ENCODE data around the gene GRB7.
"Not testable (repeated sequence)": the region's sequence is repeated elsewhere in the genome, so short reads cannot be mapped to it uniquely, and the experiment has no call there.

The GRB7 gene

DNA sequence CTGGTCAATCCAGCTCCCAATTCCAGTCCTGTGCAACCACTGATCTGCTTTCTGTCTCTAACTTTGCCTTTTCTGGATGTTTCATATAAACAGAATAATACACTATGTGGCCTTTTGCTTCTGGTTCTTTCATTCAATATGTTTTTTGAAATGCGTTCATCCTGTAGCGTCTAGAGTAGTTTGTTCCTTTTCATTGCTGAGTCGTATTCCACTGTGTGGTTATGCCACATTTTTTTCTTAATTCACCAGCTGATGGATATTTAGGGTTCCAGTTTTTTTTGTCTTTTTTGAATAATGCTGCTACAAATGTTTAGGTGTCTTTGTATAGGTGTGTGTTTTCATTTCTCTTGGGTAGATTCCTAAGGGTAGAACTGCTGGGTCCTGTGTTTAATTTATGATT is 5.2 kb upstream of the GRB7 start:
- no peak for DNase-seq (ENCODE audit: low read depth, low spot score)

DNA sequence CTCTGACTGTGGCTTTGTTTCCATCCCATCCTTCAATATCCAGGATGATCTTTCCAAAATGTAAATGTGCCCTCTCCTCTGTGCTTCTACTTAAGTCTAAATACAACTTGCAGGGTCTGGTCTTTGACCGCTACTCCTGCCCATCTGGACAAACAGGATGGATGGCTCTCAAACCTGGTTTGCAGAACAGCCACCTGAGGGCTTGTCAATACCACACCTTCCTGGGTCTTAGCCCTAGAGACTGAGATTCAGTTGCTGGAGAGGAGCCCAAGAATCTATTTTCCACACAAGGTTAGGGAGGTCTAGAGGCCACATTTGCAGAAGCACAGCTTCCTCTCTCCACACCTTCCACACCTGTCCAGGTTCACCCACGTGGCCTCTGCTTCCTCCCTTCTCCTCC is 1.9 kb upstream of the GRB7 start:
- DNase-seq (ENCODE audit: low read depth, low spot score), result no peak

DNA sequence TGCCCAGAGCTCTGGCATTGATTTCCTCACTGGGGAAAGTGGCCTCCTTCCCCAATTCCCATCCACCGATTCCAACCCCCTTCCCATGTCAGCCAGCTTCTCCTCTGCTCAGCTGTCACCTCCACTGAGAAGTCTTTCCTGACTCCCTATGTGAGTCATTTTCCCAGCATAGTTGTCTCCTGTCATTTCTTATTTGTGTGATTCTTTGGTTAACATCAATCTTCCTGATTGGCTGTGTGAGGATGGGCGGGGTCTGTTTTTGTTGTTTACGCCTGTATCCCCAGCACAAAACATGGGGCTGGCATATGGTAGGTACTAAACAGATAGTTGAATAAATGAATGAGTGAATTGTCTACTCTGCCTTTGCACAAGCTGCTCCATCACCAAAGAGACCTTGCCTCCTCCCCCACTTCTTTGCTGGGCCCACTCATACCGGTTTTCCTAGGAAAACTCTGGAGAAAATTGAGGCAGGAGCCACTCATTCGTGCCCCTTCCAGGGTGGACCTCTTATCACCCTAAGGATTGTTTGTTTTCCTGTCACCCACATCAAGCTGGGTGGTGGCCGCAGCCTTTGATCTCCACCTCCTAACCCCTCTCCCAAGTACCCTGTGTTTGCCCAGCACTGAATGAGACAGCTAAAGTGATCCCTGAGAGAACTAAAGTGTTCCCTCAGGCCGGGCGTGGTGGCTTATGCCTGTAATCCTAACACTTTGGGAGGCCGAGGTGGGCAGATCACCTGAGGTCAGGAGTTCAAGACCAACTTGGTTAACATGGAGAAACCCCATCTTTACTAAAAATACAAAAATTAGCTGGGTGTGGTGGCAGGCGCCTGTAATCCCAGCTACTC is 1.2 kb upstream of the GRB7 start:
- no peak for DNase-seq (ENCODE audit: low read depth, low spot score)

DNA sequence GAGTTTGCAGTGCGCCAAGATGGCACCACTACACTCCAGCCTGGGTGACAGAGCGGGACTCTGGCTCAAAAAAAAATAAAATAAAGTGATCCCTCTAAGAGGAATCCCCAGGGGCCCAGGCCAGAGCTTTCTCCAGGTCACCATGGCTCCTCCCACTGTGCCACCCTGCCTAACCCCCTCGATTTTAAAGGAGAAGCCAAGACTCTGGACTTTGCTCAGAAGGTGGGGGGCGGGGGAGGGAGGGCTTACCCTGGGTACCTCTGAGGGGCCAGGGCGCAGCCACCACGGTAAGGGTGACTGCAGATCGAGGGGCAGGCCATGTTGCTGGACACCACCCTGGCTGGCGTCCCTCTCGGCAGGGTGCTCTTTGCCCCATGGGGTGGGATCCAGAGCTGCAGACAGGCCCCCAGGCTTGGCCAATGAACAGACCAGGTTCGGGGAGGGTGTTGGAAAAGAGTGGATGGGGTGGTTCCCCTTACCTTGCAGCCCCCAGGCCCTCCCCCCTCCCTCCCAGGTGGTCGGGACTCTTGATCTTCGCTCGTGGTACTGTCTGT is 455 bp upstream of the GRB7 start:
- no peak for DNase-seq (ENCODE audit: low read depth, low spot score)

DNA sequence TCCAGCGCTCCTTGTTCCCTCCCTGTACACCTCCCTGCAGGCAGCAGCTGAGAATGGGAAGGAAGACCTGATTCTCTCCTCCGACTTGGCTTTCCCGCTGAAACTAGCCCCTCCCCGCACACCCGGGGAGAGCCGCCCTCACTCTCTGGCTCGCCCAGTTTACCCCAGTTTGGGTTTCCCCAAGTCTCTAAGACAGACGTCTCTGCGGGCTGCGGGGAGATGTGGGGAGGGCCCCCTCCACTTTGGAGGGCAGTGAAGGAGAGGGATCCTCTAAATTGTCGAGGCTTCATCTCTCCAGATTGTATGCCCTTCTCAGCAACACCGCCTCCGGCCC is 797 bp downstream of the GRB7 start:
- DNase-seq (ENCODE audit: low read depth, low spot score), result no peak

DNA sequence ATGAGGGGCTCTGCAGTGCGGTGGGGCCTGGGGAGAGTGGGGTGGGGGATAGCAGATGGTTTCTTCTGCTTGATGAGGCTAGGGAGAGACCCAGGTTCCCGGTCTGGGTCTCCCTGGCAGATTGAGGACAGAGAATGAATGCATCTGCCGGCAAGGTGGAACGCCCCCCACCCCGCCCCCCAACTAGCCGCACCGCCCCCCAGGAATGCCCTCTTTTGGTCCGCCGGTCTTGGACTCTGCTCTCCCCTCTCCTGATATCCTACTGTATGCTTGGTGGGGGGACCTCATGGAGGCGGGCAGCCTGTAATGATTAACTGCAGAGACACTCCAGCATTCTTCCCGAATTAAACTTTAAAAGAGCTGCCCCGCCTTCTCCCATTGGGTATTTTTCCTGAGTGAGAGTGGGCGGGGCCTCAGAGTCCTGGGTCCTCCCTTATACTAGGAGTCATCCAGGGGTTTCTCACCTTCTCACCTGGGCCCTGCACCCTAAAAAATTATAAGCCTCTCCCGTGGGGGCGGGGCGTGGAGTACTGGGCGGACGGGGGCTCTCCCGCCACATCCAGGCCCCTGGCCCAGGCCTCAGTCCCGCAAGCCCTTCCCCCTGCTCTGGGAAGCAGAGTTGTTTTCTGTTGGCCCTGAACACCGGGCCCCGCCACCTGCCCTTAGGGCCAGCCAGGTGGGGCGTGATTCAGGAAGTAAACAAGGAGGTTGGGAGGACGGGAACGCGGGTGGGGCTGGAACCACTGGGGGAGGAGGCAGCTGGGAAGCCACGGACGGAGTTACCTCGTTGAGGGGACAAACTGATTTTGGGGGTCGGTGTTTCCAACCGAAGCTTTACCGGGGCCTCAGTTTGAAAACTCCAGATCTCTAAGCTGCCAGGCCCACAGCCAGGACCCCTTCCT is 1.5 kb downstream of the GRB7 start:
- DNase-seq (ENCODE audit: low read depth, low spot score), result no peak

DNA sequence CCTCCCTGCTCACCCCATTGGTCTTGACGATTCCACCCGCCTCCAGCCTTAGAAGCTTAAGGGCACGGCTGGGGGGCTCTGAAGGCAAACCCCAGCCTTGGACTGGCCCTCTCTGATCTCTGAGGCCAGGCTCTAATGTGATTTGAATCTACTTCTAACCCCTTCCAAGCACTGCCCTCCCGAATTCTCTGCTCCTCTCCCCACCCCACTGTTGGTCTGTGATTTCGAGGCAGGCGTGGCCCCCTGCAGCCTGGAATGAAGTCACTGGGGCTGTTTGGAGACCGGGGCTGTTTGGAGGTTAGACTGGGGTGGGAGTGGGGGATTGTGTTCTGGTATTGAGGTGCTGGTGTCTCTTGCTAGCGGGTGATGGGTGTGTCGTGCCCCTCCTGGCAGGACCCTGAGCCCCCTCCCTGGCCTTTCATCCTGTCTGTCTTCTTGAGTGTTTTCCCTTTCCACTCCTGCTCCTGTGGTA is 2.2 kb downstream of the GRB7 start:
- DNase-seq (ENCODE audit: low read depth, low spot score), result no peak

DNA sequence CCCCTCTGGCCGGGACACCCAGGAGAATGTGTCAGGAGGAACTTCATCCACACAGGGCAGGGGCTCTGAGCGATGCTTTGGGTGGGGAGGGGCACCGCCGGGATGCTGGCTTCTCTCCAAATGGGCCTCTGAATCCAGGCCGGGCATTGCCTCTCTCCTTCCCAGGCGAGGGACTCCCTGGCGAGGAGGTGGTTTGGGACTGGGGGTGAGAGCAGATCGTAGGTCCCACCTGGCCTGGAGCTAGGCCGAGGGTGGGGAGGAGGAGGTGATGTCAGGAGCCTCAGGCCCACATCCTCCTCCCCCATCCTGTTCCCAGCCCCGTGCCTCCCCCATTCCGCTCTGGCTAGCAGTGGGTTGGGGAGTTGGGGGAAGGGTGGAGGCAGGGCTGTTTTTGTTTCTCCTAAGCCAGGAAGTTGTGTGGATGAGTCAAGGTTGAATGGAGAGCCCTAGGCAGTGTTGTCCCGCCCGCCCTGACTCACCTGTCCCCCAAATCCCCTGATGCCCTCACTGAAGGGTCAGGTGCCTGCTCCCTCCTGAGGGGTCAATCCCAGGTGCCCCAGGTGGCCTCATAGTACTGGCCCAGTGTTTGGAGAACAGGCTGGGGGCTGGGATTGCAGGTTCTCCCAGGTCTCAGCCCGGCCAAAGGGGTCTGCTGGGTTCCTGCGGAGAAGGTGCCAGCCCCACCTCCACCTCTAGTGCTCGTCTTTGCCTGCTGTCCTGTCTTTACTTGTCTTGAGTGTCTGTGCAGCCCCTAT is 2.8 kb downstream of the GRB7 start:
- DNase-seq (ENCODE audit: low read depth, low spot score), result peak; percentile 88

DNA sequence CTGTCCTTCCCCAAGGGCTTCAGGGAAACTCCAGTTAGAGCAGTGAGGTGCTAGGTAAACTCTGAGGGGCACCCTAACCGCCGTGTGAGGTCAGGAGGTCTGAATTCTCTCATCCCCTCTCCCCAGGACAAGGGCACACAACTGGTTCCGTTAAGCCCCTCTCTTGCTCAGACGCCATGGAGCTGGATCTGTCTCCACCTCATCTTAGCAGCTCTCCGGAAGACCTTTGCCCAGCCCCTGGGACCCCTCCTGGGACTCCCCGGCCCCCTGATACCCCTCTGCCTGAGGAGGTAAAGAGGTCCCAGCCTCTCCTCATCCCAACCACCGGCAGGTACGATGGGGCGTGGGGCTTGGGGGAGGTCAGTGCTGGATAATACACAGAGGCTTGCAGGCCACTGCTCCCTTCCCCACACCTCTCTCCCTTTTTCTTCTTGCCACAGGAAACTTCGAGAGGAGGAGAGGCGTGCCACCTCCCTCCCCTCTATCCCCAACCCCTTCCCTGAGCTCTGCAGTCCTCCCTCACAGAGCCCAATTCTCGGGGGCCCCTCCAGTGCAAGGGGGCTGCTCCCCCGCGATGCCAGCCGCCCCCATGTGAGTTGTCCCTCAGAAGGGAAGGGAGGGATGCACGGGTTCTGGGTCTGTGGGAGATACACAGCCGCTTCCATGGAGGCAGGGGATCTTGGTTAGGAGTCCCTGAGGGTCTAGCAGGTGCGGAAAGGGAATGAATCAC is 4.6 kb downstream of the GRB7 start:
- DNase-seq (ENCODE audit: low read depth, low spot score), result no peak

DNA sequence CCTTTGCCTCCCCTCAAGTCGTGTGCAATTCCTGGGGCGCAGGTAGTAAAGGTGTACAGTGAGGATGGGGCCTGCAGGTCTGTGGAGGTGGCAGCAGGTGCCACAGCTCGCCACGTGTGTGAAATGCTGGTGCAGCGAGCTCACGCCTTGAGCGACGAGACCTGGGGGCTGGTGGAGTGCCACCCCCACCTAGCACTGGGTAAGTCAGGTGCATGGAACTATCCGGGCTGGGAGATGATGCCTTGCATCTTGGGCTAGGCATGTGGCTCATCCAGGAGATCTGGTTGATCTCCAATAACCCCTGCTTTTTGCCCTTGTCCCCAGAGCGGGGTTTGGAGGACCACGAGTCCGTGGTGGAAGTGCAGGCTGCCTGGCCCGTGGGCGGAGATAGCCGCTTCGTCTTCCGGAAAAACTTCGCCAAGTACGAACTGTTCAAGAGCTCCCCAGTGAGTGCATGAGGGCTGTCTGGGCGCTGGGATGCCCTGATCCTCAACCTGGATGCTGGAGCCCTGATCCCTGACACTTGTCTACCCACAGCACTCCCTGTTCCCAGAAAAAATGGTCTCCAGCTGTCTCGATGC is 5.2 kb downstream of the GRB7 start:
- no peak for DNase-seq (ENCODE audit: low read depth, low spot score)

DNA sequence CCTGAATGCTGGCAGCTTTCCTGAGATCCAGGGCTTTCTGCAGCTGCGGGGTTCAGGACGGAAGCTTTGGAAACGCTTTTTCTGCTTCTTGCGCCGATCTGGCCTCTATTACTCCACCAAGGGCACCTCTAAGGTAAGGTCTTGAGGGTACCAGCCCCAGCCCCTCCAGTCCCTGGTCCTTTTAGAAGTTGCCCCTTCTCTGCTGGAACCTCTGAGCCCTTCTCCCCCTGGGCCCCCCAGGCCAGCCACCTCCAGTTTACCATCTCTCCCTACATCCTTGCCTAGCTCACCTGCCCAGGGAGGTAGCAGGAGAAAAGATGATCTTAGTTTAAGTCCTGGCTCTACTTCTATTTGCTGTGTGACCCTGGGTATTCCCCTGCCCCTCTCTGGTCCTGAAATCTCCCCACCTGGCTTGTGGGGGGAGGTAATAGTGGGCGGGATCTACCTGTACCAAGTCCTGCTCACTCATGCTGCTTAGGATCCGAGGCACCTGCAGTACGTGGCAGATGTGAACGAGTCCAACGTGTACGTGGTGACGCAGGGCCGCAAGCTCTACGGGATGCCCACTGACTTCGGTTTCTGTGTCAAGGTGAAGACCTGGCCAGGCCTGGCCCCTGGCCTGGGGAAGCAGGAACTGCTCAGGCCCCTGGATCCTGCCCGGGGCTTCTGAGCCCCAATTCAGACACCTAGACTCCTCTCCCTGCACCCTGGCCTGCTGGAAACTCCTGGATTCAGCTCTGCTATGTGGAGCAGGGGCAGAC is 6.5 kb downstream of the GRB7 start:
- DNase-seq (ENCODE audit: low read depth, low spot score), result no peak

DNA sequence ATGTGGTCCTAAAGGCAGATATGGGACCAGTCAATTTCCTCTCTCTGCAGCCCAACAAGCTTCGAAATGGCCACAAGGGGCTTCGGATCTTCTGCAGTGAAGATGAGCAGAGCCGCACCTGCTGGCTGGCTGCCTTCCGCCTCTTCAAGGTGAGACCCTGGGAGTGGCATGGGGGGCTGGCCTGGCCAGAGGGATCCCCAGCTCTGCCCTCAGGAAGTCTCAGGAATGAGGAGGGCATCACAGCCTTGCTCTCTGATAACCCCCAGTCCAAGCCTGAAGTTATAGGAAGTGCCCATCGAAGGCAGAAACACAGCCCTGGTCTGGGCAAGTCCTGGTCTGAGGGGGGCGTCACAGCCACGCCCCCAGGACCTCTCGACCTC is 7.1 kb downstream of the GRB7 start:
- DNase-seq (ENCODE audit: low read depth, low spot score), result no peak

DNA sequence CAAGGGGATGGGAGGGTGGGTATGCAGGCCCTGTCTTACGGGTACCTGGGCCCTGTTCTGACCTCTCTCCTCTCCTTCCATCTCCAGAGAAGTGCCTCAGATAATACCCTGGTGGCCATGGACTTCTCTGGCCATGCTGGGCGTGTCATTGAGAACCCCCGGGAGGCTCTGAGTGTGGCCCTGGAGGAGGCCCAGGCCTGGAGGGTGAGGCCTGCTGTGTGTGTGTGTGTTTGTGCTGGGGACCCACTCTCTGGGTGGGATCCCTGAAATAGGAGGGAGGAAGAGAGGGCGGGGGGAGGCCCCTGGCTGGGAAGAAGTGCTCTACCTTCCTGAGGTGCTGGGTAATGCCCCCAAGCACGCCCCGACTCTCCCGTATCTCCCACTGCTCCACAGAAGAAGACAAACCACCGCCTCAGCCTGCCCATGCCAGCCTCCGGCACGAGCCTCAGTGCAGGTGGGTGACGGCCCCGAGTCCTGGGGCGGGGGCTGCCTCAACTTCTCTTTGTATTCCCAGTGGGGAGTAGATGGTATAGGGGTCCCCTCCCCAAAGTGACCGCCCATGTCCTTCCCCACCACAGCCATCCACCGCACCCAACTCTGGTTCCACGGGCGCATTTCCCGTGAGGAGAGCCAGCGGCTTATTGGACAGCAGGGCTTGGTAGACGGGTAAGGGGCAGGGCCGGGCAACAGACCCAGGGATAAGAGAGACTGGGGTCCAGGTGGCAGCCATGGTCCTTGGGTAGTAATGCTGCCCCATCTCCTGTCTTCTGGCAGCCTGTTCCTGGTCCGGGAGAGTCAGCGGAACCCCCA is 7.8 kb downstream of the GRB7 start:
- DNase-seq (ENCODE audit: low read depth, low spot score), result no peak

DNA sequence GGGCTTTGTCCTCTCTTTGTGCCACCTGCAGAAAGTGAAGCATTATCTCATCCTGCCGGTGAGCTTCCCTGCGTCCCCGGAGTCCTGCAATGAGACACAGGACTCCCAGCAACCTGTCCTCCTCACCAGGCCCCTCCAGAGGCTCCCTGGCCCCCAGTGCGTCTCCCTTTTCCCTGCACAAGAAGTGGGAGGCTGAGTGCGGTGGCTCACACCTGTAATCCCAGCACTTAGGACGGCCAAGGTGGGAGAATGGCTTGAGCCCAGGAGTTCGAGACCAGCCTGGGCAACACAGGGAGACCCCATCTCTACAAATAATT is 8.4 kb downstream of the GRB7 start:
- no peak for DNase-seq (ENCODE audit: low read depth, low spot score)

DNA sequence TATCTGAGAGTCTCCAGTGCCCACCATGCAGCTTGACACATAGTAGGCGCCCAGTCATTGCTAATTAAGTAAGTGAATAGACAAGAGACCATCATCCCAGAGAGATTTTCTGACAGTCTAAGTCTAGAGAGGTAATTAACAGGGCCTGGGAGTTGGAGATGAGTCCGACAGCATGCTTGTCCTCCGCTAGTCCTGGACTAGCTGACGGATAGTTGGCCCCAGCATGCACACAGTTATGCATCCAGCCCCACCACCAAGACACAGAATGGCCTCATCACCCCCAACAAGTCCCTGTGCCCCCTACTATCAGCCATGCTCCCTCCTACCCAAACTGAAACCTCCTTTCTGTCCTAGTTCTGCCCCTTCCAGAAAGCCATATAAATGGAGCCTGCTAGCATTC is 10.0 kb downstream of the GRB7 start:
- DNase-seq (ENCODE audit: low read depth, low spot score), result no peak

DNA sequence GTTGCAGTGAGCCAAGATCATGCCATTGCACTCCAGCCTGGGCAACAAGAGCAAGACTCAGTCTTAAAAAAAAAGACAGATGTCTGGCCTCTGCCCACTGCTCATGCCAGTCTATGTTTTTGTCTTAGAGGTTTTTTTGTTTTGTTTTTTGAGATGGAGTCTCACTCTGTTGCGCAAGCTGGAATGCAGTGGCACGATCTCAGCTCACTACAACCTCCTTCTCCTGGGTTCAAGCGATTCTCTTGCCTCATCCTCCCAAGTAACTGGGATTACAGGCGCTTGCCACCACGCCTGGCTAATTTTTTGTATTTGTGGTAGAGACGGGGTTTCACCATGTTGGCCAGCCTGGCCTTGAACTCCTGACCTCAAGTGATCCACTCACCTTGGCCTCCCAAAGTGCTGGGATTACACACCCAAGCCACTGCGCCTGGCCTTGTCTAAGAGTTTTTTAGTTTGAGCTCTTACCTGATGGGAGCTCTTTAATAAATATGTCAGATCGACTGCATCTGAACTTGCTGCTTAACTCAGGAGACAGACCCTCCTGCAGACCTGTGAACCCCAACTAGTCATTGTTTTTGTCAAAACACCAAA is 10.8 kb downstream of the GRB7 start:
- not testable (repeated sequence) for DNase-seq (ENCODE audit: low read depth, low spot score)

DNA sequence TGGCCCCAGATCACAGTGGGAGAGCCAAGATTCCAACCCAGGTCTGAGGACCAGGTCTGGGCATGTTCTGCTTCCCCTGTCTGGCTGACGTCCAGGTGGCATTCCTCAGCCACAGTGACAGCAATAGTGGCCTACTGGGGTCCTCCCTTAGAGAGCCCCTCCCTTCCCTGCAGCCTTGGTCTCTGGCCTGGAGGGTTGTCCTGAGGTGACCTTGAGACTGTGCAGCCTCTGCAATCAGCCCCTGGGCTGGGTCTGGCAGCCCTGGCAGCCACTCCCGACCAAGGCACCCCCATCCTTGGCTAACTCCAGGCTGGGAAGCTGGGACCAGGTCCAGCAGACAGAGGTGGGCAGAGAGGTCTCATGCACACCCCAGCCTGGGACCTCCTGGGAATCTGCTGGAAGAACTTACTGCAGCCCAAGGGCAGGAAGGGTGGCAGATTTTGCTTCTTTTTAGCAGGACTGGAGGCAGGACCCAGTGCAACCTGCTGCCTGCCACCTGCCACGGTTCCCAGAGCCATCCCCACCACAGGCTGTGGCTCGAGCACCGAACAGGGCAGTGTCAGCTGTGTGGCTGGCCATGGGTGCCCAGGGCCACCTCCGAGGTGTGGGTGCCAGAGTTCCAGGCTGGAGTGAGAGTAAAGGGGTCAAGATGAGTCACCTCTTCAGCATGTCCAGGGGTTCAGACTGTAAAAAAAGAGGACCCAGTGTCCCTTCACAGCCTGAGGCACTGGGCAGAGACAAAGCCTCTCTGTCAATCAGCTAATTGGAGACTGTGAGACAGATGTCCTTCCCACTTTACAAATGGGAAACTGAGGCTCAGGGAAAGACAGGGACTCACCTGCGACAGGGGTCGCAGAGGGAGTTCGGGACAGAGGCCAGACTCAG is 12.6 kb downstream of the GRB7 start:
- no peak for DNase-seq (ENCODE audit: low read depth, low spot score)

DNA sequence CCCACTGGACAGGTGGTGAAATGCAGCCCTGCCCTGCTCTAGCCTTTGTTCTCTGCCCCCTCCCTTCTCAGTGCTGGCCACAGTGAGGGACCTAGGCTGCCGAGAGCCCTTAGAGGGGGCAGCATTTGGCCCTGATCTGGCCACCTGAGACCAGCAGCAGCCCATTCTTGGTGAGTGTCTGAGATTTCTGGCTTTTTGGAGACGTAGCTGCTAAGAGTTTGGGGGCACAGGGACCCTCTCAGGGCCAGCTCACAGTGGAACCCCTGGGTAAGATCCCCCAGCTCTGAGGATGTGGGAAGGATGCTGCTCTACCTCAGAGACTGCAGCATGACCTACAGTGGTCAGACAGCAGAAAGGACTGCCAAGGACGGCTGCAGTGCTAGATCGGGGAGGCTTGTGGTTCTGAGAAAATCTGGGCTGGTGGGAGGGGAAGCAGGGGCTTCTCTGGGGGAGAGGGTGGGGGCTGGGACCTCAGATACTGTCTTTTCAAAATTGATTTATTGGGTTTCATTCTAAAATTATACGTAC is 13.3 kb downstream of the GRB7 start:
- no peak for DNase-seq (ENCODE audit: low read depth, low spot score)
